Natural killer cell (primary cell): ENCODE results near the gene KLHL22. TPM values are rescaled to one million over a fixed set of nuclear protein-coding genes. Genes with fewer than 3 reads are reported as not detected.

ENCODE experiments used
- ATAC-seq, 3 donors: fragments of 150-1000 bp in 2 of 3; fragments of 200-7000 bp in 1 of 3; cut with Tn5 transposase; 1 replicate in 1 of 3; 2 replicates in 2 of 3; pipeline ENCODE4 v1.10.0; 2021; ENCODE audit warnings: mild to moderate bottlenecking in 2 of 3, moderate library complexity in 2 of 3
- DNase-seq, 2 donors: peaks; one replicate each; pipeline versions ENCODE4 v3.0.0 to v3.0.0-alpha.2; 2013 to 2021; ENCODE audit warnings: mixed read lengths in 1 of 2
- H3K27ac ChIP-seq: one replicate; pipeline ENCODE4 v1.5.1; 2013; ENCODE audit warnings: mild to moderate bottlenecking, low read length
- H3K27me3 ChIP-seq: one replicate; pipeline ENCODE4 v1.6.1; 2013; ENCODE audit warnings: low read length; ENCODE audit not compliant: control insufficient read depth, insufficient read depth
- H3K36me3 ChIP-seq: one replicate; pipeline ENCODE4 v1.6.1; 2013; ENCODE audit warnings: low read length; ENCODE audit not compliant: control insufficient read depth, insufficient read depth
- H3K4me1 ChIP-seq: one replicate; pipeline ENCODE4 v1.6.1; 2013; ENCODE audit warnings: low read length; ENCODE audit not compliant: control insufficient read depth, insufficient read depth
- H3K4me3 ChIP-seq: one replicate; pipeline ENCODE4 v1.5.1; 2013; ENCODE audit warnings: low read length
- H3K9me3 ChIP-seq: one replicate; pipeline ENCODE4 v1.6.1; 2013; ENCODE audit warnings: low read length; ENCODE audit not compliant: control insufficient read depth, insufficient read depth
- H3K27ac Mint-ChIP-seq, 2 donors: one replicate each; pipeline ENCODE4 v1.8.0; 2022; ENCODE audit warnings: mild to moderate bottlenecking in 2 of 2, mixed read lengths in 2 of 2, moderate library complexity in 1 of 2
- H3K27me3 Mint-ChIP-seq, 2 donors: one replicate each; pipeline ENCODE4 v1.8.0; 2022; ENCODE audit warnings: low read depth in 2 of 2, mixed read lengths in 2 of 2
- H3K36me3 Mint-ChIP-seq: one replicate; pipeline ENCODE4 v1.8.0; 2022; ENCODE audit warnings: mixed read lengths
- H3K4me1 Mint-ChIP-seq, 2 donors: one replicate each; pipeline ENCODE4 v1.8.0; 2022; ENCODE audit warnings: mixed read lengths in 2 of 2
- H3K4me3 Mint-ChIP-seq: one replicate; pipeline ENCODE4 v1.8.0; 2022; ENCODE audit warnings: mild to moderate bottlenecking, moderate library complexity, mixed read lengths
- H3K9me3 Mint-ChIP-seq, 2 donors: one replicate each; pipeline ENCODE4 v1.8.0; 2022; ENCODE audit warnings: mixed read lengths in 2 of 2
- WGBS: methylation state at CpG from one replicate; pipeline ENCODE4 v1.1.7; 2013; ENCODE audit warnings: missing lambda C conversion rate; ENCODE audit not compliant: insufficient coverage; 5-methylcytosine and 5-hydroxymethylcytosine counted together
- intact Hi-C: fragments of 100-400 bp; cut with micrococcal nuclease; formaldehyde crosslinking; loops from one replicate; pipeline ENCODE4 v1.14.2; 2022
- total RNA-seq, 4 donors: library from RNA; stranded (reverse); fragments of 120-200 nt in 1 of 4; gene quantifications; one replicate each; pipeline versions ENCODE4 v1.2.3 to v1.2.4, GENCODE V29; 2013 to 2022
- TF ChIP-seq, protein P1 (sequence below): fragments of 200-600 bp; IDR thresholded peaks from one replicate; pipeline ENCODE4 v1.8.0; 2022; ENCODE audit warnings: antibody characterized with exemption

The KLHL22 gene
- total RNA-seq, 3 donors from 2014 or later (not counting 1 experiment from before 2014, with no cell fraction given), result 26.5 to 53.0 (median 31.0) TPM

DNA sequence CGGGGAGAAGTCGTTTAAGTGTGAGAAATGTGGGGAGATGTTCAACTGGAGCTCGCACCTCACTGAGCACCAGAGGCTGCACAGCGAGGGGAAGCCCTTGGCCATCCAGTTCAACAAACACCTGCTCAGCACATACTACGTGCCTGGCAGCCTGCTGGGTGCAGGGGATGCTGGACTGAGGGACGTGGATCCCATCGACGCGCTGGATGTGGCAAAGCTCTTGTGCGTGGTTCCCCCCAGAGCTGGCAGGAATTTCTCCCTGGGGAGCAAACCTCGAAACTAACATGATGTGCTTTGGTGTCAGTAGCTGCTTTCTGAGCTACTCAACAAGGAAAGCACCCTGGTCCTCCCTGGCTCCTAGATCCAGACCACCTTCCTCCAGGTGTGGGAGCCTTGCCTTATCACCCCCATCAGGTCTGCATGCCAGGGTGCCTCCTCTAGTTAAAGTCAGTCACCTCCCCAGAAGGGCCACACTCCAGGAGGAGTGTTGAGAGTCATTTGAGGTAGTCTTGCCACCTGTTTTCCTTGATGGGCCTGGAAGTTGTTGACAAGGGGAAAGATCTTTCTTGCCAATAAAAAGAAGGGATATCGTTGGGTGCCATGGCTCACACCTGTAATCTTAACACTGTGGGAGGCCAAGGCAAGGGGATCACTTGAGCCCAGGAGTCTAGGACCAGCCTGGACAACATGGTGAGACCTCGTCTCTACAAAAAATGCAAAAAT lies 88.7 kb downstream of the KLHL22 start:
- 87% methylated on average over 12 of the region's 13 CpGs for WGBS
- Mint-ChIP-seq H3K27ac (no peak overlapping the region), H3K27me3 (no peaks in the 10 kb centered on the region), H3K4me1 (peaks cover 14 to 15% of the 10 kb centered on the region in 2 donors), H3K36me3 (no peaks in the 10 kb centered on the region), H3K9me3 (peaks cover 0 to 4% of the 10 kb centered on the region in 2 donors), H3K4me3 (no peak overlapping the region)
- no peak for ATAC-seq
- intact Hi-C loops, result no loop called here
- no peak overlapping the region for H3K4me3 ChIP-seq
- no peaks in the 10 kb centered on the region for H3K27me3 ChIP-seq
- H3K27ac ChIP-seq, result no peak overlapping the region
- DNase-seq, result no peak
- TF ChIP-seq, protein P1, sequence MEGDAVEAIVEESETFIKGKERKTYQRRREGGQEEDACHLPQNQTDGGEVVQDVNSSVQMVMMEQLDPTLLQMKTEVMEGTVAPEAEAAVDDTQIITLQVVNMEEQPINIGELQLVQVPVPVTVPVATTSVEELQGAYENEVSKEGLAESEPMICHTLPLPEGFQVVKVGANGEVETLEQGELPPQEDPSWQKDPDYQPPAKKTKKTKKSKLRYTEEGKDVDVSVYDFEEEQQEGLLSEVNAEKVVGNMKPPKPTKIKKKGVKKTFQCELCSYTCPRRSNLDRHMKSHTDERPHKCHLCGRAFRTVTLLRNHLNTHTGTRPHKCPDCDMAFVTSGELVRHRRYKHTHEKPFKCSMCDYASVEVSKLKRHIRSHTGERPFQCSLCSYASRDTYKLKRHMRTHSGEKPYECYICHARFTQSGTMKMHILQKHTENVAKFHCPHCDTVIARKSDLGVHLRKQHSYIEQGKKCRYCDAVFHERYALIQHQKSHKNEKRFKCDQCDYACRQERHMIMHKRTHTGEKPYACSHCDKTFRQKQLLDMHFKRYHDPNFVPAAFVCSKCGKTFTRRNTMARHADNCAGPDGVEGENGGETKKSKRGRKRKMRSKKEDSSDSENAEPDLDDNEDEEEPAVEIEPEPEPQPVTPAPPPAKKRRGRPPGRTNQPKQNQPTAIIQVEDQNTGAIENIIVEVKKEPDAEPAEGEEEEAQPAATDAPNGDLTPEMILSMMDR, result no peak
- peaks cover 23% of the 10 kb centered on the region for H3K36me3 ChIP-seq
- no peaks in the 10 kb centered on the region for H3K9me3 ChIP-seq
- H3K4me1 ChIP-seq, result peaks cover 29% of the 10 kb centered on the region

DNA sequence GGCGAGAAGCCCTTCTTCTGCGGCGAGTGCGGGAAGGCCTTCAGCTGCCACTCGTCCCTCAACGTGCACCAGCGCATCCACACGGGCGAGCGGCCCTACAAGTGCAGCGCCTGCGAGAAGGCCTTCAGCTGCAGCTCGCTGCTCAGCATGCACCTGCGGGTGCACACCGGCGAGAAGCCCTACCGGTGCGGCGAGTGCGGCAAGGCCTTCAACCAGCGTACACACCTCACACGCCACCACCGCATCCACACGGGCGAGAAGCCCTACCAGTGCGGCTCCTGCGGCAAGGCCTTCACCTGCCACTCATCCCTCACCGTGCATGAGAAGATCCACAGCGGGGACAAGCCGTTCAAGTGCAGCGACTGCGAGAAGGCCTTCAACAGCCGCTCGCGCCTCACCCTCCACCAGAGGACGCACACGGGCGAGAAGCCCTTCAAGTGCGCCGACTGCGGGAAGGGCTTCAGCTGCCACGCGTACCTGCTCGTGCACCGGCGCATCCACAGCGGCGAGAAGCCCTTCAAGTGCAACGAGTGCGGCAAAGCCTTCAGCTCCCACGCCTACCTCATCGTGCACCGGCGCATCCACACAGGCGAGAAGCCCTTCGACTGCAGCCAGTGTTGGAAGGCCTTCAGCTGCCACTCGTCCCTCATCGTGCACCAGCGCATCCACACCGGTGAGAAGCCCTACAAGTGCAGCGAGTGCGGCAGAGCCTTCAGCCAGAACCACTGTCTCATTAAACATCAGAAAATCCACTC lies 89.5 kb downstream of the KLHL22 start:
- intact Hi-C loops, result no loop called here

DNA sequence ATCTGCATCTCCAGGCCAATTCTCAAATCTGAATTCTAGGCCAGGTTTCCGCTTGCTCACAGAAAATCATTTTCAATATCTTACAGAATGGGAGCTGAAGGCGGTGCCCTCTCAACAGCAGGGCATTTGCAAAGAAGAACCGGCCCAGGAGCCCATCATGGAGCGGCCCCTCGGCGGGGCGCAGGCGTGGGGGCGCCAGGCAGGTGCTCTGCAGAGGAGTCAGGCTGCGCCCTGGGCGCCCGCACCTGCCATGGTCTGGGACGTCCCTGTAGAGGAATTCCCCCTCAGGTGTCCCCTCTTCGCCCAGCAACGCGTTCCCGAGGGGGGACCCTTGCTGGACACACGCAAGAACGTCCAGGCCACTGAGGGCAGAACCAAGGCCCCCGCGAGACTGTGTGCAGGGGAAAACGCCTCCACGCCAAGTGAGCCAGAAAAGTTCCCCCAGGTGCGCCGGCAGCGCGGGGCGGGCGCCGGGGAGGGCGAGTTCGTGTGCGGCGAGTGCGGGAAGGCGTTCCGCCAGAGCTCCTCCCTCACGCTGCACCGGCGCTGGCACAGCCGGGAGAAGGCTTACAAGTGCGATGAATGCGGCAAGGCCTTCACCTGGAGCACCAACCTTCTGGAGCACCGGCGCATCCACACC lies 90.2 kb downstream of the KLHL22 start:
- intact Hi-C loops, result no loop called here
- Mint-ChIP-seq H3K27me3 (no peaks in the 10 kb centered on the region), H3K4me1 (peaks cover 14 to 15% of the 10 kb centered on the region in 2 donors), H3K36me3 (no peaks in the 10 kb centered on the region), H3K9me3 (peaks cover 0 to 4% of the 10 kb centered on the region in 2 donors), H3K27ac (no peak overlapping the region), H3K4me3 (peak overlapping the region; percentile 13)
- peaks cover 35% of the 10 kb centered on the region for H3K4me1 ChIP-seq
- TF ChIP-seq, protein P1, result no peak
- no peaks in the 10 kb centered on the region for H3K27me3 ChIP-seq
- no peak for ATAC-seq
- H3K27ac ChIP-seq, result no peak overlapping the region
- DNase-seq, result no peak
- H3K9me3 ChIP-seq, result no peaks in the 10 kb centered on the region
- 97% methylated on average over 45 of the region's 45 CpGs for WGBS
- no peak overlapping the region for H3K4me3 ChIP-seq
- H3K36me3 ChIP-seq, result peaks cover 29% of the 10 kb centered on the region

More for the DNA sequence above, 89.5 kb downstream of the KLHL22 start:
- DNase-seq (no peak), ATAC-seq (no peak)
- no peaks in the 10 kb centered on the region for H3K36me3 Mint-ChIP-seq
- H3K4me3 Mint-ChIP-seq, result no peak overlapping the region
- Histone ChIP-seq H3K27ac (no peak overlapping the region), H3K27me3 (no peaks in the 10 kb centered on the region), H3K36me3 (peaks cover 26% of the 10 kb centered on the region), H3K9me3 (no peaks in the 10 kb centered on the region), H3K4me1 (peaks cover 35% of the 10 kb centered on the region), H3K4me3 (no peak overlapping the region)
- H3K27ac Mint-ChIP-seq, result no peak overlapping the region
- H3K27me3 Mint-ChIP-seq, result no peaks in the 10 kb centered on the region
- WGBS, result 95% methylated on average over 60 of the region's 62 CpGs
- TF ChIP-seq, protein P1, result no peak
- H3K9me3 Mint-ChIP-seq, result peaks cover 0 to 4% of the 10 kb centered on the region in 2 donors
- H3K4me1 Mint-ChIP-seq, result peaks cover 14 to 15% of the 10 kb centered on the region in 2 donors
